WTC11 (cell line): ENCODE data around the gene CBX6.

Experiments used
- AFF4 ChIP-seq: sonication (generic); formaldehyde crosslinking; IDR thresholded peaks from 2 replicates; pipeline ENCODE4 v1.8.1; 2023; ENCODE audit warnings: mild to moderate bottlenecking, missing genetic modification reagents, borderline replicate concordance
- AR ChIP-seq: fragments of 250-450 bp; sonication (Bioruptor Pico); IDR thresholded peaks from 2 replicates; pipeline ENCODE4 v1.9.0; 2021; ENCODE audit warnings: mild to moderate bottlenecking
- CTCF ChIP-seq: fragments of 200-600 bp; IDR thresholded peaks from 2 replicates; pipeline ENCODE4 v1.8.0; 2022; ENCODE audit warnings: antibody characterized with exemption
- HMGXB4 ChIP-seq: sonication (generic); formaldehyde crosslinking; IDR thresholded peaks from 2 replicates; pipeline ENCODE4 v1.8.1; 2023; ENCODE audit warnings: mild to moderate bottlenecking, moderate library complexity, missing genetic modification reagents
- IRF1 ChIP-seq: sonication (generic); formaldehyde crosslinking; IDR thresholded peaks from 2 replicates; pipeline ENCODE4 v1.8.0; 2023; ENCODE audit warnings: missing genetic modification reagents
- JUN ChIP-seq: sonication (generic); formaldehyde crosslinking; IDR thresholded peaks from 2 replicates; pipeline ENCODE4 v1.8.0; 2023; ENCODE audit warnings: mild to moderate bottlenecking, missing genetic modification reagents
- SMAD4 ChIP-seq: sonication (generic); formaldehyde crosslinking; IDR thresholded peaks from 2 replicates; pipeline ENCODE4 v1.8.0; 2022; ENCODE audit warnings: mild to moderate bottlenecking, missing genetic modification reagents
- TEAD1 ChIP-seq: sonication (generic); formaldehyde crosslinking; IDR thresholded peaks from 2 replicates; pipeline ENCODE4 v1.8.0; 2022; ENCODE audit warnings: mild to moderate bottlenecking, missing genetic modification reagents
- TF ChIP-seq, protein P1 (sequence below): sonication (generic); formaldehyde crosslinking; IDR thresholded peaks from 2 replicates; pipeline ENCODE4 v1.8.0; 2022; ENCODE audit warnings: mild to moderate bottlenecking, missing genetic modification reagents

DNA sequence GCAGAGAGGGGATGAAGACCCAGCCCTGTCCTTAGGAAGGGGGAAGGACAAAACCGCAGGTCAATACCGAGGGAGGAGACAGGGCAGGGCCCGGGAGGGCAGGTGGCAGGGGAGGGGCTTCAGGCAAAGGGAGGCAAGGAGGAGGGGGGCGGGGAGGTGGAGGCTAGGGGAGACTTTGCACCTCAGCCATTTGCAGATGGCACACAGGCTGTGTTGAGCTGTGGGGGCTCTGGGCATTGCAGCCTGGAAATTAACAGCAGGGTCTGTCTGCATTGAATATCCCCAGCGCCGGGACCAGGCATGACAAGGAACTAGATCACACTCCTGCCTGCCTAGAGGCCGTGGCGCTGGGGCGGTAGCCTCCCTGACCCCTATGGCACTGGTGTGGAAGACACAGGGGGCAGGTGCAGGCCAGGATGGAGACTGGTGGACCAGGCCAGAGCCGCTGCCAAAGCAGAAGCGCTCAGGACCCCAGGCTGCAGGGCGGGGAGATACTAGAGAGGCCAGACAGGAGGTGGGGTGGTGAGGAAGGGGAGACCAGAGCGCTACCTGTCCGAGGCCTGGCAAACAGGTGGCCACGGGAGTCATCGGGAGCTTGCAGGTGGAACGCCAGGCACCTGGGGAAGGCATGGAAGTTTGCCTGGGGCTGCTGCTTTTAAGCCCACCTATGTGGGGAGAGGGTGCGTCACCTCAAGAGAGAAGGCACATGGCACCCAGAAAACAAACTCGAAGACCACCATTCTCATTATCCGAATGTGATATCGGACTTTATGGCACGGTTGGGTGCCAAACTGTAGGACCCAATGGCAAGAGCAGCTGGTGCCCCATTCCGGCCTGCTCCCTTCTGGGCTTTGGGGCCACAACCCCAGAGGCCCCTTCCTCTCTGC lies 11.5 kb downstream of the CBX6 start:
- no peak for TF ChIP-seq CTCF
- TF ChIP-seq JUN, result no peak
- TF ChIP-seq HMGXB4 (CRISPR knock-in tag), result no peak
- no peak for TF ChIP-seq AR (CRISPR knock-in tag)
- TF ChIP-seq TEAD1 (CRISPR knock-in tag), result no peak
- no peak for TF ChIP-seq IRF1 (CRISPR knock-in tag)
- no peak for TF ChIP-seq AFF4 (CRISPR knock-in tag)
- no peak for TF ChIP-seq SMAD4 (CRISPR knock-in tag)
- TF ChIP-seq, protein P1, sequence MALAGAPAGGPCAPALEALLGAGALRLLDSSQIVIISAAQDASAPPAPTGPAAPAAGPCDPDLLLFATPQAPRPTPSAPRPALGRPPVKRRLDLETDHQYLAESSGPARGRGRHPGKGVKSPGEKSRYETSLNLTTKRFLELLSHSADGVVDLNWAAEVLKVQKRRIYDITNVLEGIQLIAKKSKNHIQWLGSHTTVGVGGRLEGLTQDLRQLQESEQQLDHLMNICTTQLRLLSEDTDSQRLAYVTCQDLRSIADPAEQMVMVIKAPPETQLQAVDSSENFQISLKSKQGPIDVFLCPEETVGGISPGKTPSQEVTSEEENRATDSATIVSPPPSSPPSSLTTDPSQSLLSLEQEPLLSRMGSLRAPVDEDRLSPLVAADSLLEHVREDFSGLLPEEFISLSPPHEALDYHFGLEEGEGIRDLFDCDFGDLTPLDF (CRISPR knock-in tag), result no peak
